ENCODE data around the gene TMEM165.

TMEM165 gene

GRCh38 chr4:55458164-55458563, 62.4 kb downstream of the TMEM165 start:
- no peak overlapping the region for H3K4me3 ChIP-seq (ENCODE audit: low read depth, low read length)
- no peak overlapping the region for H3K27ac ChIP-seq (ENCODE audit: low read depth, low read length)
- no peaks in the 10 kb centered on the region for H3K9me3 ChIP-seq (ENCODE audit: control insufficient read depth, insufficient read depth, low read length)
- no peak overlapping the region for H3K9ac ChIP-seq (ENCODE audit: low read depth, low read length)
- peaks cover 46% of the 10 kb centered on the region for H3K36me3 ChIP-seq (ENCODE audit: control insufficient read depth, insufficient read depth, low read length)
- H3K27me3 ChIP-seq (ENCODE audit: control insufficient read depth, insufficient read depth, low read length), result no peaks in the 10 kb centered on the region
- H3K4me1 ChIP-seq (ENCODE audit: control insufficient read depth, insufficient read depth, low read length), result no peaks in the 10 kb centered on the region

- Histone ChIP-seq H3K4me1 (ENCODE audit: control insufficient read depth, insufficient read depth, low read length) (no peaks in the 10 kb centered on the region), H3K4me3 (ENCODE audit: low read depth, low read length) (no peak overlapping the region), H3K36me3 (ENCODE audit: control insufficient read depth, insufficient read depth, low read length) (peaks cover 46% of the 10 kb centered on the region), H3K27ac (ENCODE audit: low read depth, low read length) (no peak overlapping the region), H3K9me3 (ENCODE audit: control insufficient read depth, insufficient read depth, low read length) (no peaks in the 10 kb centered on the region), H3K9ac (ENCODE audit: low read depth, low read length) (no peak overlapping the region), H3K27me3 (ENCODE audit: control insufficient read depth, insufficient read depth, low read length) (no peaks in the 10 kb centered on the region)
Observed at GRCh38 chr4:55458611-55459010, 62.9 kb downstream of the TMEM165 start.

- Histone ChIP-seq H3K9me3 (ENCODE audit: control insufficient read depth, insufficient read depth, low read length) (0 out of 2 replicates have a peak, but pooled peaks cover 2% of the 10 kb centered on the region), H3K27me3 (ENCODE audit: control insufficient read depth, insufficient read depth, low read length) (no peaks in the 10 kb centered on the region), H3K36me3 (ENCODE audit: control insufficient read depth, insufficient read depth, low read length) (peaks cover 59% of the 10 kb centered on the region), H3K4me3 (ENCODE audit: low read depth, low read length) (no peak overlapping the region), H3K27ac (ENCODE audit: low read depth, low read length) (no peak overlapping the region), H3K4me1 (ENCODE audit: control insufficient read depth, insufficient read depth, low read length) (peaks cover 6% of the 10 kb centered on the region; the same call in 1 of the 2 replicates), H3K9ac (ENCODE audit: low read depth, low read length) (no peak overlapping the region)
Observed at GRCh38 chr4:55466001-55466400, 70.2 kb downstream of the TMEM165 start.

GRCh38 chr4:55468724-55469123, 73.0 kb downstream of the TMEM165 start:
- H3K27ac ChIP-seq (ENCODE audit: low read depth, low read length), result no peak overlapping the region
- H3K36me3 ChIP-seq (ENCODE audit: control insufficient read depth, insufficient read depth, low read length), result peaks cover 55% of the 10 kb centered on the region
- H3K27me3 ChIP-seq (ENCODE audit: control insufficient read depth, insufficient read depth, low read length), result no peaks in the 10 kb centered on the region
- H3K4me1 ChIP-seq (ENCODE audit: control insufficient read depth, insufficient read depth, low read length), result peaks cover 6% of the 10 kb centered on the region; the same call in 1 of the 2 replicates
- H3K9me3 ChIP-seq (ENCODE audit: control insufficient read depth, insufficient read depth, low read length), result 0 out of 2 replicates have a peak, but pooled peaks cover 2% of the 10 kb centered on the region
- H3K4me3 ChIP-seq (ENCODE audit: low read depth, low read length), result no peak overlapping the region
- H3K9ac ChIP-seq (ENCODE audit: low read depth, low read length), result no peak overlapping the region

- H3K27me3 ChIP-seq (ENCODE audit: control insufficient read depth, insufficient read depth, low read length), result no peaks in the 10 kb centered on the region
- H3K4me1 ChIP-seq (ENCODE audit: control insufficient read depth, insufficient read depth, low read length), result peaks cover 6% of the 10 kb centered on the region; the same call in 1 of the 2 replicates
- peaks cover 57% of the 10 kb centered on the region for H3K36me3 ChIP-seq (ENCODE audit: control insufficient read depth, insufficient read depth, low read length)
- H3K9me3 ChIP-seq (ENCODE audit: control insufficient read depth, insufficient read depth, low read length), result 0 out of 2 replicates have a peak, but pooled peaks cover 2% of the 10 kb centered on the region
- no peak overlapping the region for H3K9ac ChIP-seq (ENCODE audit: low read depth, low read length)
- no peak overlapping the region for H3K27ac ChIP-seq (ENCODE audit: low read depth, low read length)
- H3K4me3 ChIP-seq (ENCODE audit: low read depth, low read length), result no peak overlapping the region
Observed at GRCh38 chr4:55469979-55470378, 74.2 kb downstream of the TMEM165 start.

Data from HUES48 (cell line).